H1 (cell line): Measurements from ENCODE around the gene PDHX.

ENCODE experiments used
- TF ChIP-seq, protein P1 (sequence below), 3 experiments: IDR thresholded peaks; 1 replicate in 2 of 3; 2 replicates in 1 of 3; pipeline versions ENCODE4 v1.5.1 to v1.6.1; 2011; ENCODE audit warnings: low read length in 3 of 3, mild to moderate bottlenecking in 3 of 3, inconsistent platforms in 2 of 3, low read depth in 1 of 3, moderate library complexity in 1 of 3; ENCODE audit not compliant: insufficient read depth in 1 of 3; ENCODE audit errors: control extremely low read depth in 1 of 3
- TF ChIP-seq, protein P2 (sequence below): IDR thresholded peaks from 2 replicates; pipeline ENCODE4 v1.6.1; 2011; ENCODE audit warnings: low read depth, mild to moderate bottlenecking, low read length; ENCODE audit not compliant: insufficient read depth

- TF ChIP-seq, protein P1, sequence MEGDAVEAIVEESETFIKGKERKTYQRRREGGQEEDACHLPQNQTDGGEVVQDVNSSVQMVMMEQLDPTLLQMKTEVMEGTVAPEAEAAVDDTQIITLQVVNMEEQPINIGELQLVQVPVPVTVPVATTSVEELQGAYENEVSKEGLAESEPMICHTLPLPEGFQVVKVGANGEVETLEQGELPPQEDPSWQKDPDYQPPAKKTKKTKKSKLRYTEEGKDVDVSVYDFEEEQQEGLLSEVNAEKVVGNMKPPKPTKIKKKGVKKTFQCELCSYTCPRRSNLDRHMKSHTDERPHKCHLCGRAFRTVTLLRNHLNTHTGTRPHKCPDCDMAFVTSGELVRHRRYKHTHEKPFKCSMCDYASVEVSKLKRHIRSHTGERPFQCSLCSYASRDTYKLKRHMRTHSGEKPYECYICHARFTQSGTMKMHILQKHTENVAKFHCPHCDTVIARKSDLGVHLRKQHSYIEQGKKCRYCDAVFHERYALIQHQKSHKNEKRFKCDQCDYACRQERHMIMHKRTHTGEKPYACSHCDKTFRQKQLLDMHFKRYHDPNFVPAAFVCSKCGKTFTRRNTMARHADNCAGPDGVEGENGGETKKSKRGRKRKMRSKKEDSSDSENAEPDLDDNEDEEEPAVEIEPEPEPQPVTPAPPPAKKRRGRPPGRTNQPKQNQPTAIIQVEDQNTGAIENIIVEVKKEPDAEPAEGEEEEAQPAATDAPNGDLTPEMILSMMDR (IDR thresholded peaks at IDR 0.05; ENCODE audit: control extremely low read depth in 1 of 3, insufficient read depth in 1 of 3, low read depth in 1 of 3, low read length in 3 of 3): no peak
- TF ChIP-seq, protein P2, sequence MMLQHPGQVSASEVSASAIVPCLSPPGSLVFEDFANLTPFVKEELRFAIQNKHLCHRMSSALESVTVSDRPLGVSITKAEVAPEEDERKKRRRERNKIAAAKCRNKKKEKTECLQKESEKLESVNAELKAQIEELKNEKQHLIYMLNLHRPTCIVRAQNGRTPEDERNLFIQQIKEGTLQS: no peak
Observed at GRCh38 chr11:34916843-34917770, 689 bp downstream of the PDHX start.
